SU-DHL-6 (cell line): ENCODE data around the gene TRIML1.

Source experiments
- EZH2phosphoT487 ChIP-seq: fragments of 200-600 bp; sonication (generic), shearing (Covaris generic); conservative IDR thresholded peaks from 2 replicates; pipeline ENCODE4 v1.6.1; 2018; ENCODE audit warnings: mild to moderate bottlenecking, antibody characterized with exemption, low read length, moderate library complexity, mixed read lengths
- TF ChIP-seq, protein P1 (sequence below): fragments of 200-600 bp; sonication (generic); IDR thresholded peaks from one replicate; pipeline ENCODE4 v1.5.1; 2017; ENCODE audit warnings: antibody characterized with exemption, mild to moderate bottlenecking, low read length, moderate library complexity; ENCODE audit not compliant: insufficient read depth, poor library complexity, severe bottlenecking

DNA sequence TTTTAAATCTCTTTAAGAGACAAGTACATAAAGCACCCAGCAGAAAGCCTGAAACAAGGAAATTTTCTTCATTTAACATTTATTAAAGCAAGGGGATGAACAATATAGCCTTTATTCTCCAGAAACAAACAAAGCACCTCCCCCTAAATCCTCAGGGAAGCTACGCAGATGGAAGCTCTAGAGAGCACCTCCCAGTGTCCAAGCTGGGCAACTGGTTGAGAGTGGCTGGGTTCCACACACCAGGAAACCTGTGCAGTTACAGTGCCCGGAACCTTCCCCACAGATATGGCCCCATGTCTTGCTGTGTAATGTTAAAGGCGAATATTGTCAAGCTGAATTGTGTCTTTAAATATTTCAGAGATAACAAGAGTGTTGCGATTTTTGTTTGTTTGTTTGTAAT, 8.9 kb upstream of the TRIML1 start:
- TF ChIP-seq, protein P1, sequence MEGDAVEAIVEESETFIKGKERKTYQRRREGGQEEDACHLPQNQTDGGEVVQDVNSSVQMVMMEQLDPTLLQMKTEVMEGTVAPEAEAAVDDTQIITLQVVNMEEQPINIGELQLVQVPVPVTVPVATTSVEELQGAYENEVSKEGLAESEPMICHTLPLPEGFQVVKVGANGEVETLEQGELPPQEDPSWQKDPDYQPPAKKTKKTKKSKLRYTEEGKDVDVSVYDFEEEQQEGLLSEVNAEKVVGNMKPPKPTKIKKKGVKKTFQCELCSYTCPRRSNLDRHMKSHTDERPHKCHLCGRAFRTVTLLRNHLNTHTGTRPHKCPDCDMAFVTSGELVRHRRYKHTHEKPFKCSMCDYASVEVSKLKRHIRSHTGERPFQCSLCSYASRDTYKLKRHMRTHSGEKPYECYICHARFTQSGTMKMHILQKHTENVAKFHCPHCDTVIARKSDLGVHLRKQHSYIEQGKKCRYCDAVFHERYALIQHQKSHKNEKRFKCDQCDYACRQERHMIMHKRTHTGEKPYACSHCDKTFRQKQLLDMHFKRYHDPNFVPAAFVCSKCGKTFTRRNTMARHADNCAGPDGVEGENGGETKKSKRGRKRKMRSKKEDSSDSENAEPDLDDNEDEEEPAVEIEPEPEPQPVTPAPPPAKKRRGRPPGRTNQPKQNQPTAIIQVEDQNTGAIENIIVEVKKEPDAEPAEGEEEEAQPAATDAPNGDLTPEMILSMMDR: no peak
- TF ChIP-seq EZH2phosphoT487: no peak
